Left lobe of liver (tissue), 2 donors: ENCODE measurements around the gene HSP90AA1. TPM values are rescaled to one million over a fixed set of nuclear protein-coding genes. Genes with fewer than 3 reads are reported as not detected.
"Not testable (repeated sequence)": the region's sequence is repeated elsewhere in the genome, so short reads cannot be mapped to it uniquely, and the experiment has no call there.

Source experiments
- ATAC-seq: fragments of 200-7000 bp; cut with Tn5 transposase; one replicate; pipeline ENCODE4 v1.9.1; 2020; ENCODE audit warnings: mild to moderate bottlenecking, moderate library complexity
- DNase-seq: peaks from one replicate; pipeline ENCODE4 v3.0.0-alpha.2; 2020; ENCODE audit warnings: low spot score
- total RNA-seq: library from RNA; stranded (reverse); gene quantifications from one replicate; pipeline ENCODE4 v1.2.1, GENCODE V29; 2021
- donor health status: DM: no; HTN: no; CAD: no; lungs with moderate emphysema.
- donor health status: DM: no; HTN: yes; CAD: no.

Gene HSP90AA1
- total RNA-seq, 1 donor from 2014 or later: 113 TPM

- DNase-seq: no peak
Measured at GRCh38 chr14:102074415-102074964, 12.4 kb downstream of the HSP90AA1 start.

GRCh38 chr14:102071283-102071998, 15.4 kb downstream of the HSP90AA1 start:
- DNase-seq (no peak), ATAC-seq (no peak)

More at GRCh38 chr14:102074415-102074964, 12.4 kb downstream of the HSP90AA1 start:
- ATAC-seq: no peak

GRCh38 chr14:102066041-102066451, 20.8 kb downstream of the HSP90AA1 start:
- ATAC-seq: no peak
- DNase-seq: no peak

- ATAC-seq, DNase-seq: not testable (repeated sequence)
Measured at GRCh38 chr14:102064590-102064989, 22.3 kb downstream of the HSP90AA1 start.

GRCh38 chr14:102063808-102064429, 22.9 kb downstream of the HSP90AA1 start:
- no peak for ATAC-seq
- no peak for DNase-seq

GRCh38 chr14:102063109-102063807, 23.6 kb downstream of the HSP90AA1 start:
- DNase-seq: peak; percentile 84
- ATAC-seq: peak; percentile 98

- ATAC-seq (no peak), DNase-seq (no peak)
Measured at GRCh38 chr14:102058961-102059360, 27.9 kb downstream of the HSP90AA1 start.

- ATAC-seq (no peak), DNase-seq (no peak)
Measured at GRCh38 chr14:102058146-102058545, 28.7 kb downstream of the HSP90AA1 start.

GRCh38 chr14:102057480-102058114, 29.2 kb downstream of the HSP90AA1 start:
- no peak for ATAC-seq
- no peak for DNase-seq

GRCh38 chr14:102056694-102057442, 30.0 kb downstream of the HSP90AA1 start:
- ATAC-seq: no peak
- DNase-seq: no peak

- ATAC-seq: peak; percentile 25
- DNase-seq: no peak
Measured at GRCh38 chr14:102055181-102055901, 31.5 kb downstream of the HSP90AA1 start.

GRCh38 chr14:102052522-102052921, 34.3 kb downstream of the HSP90AA1 start:
- no peak for ATAC-seq
- DNase-seq: no peak

- ATAC-seq: no peak
- DNase-seq: no peak
Measured at GRCh38 chr14:102050625-102051024, 36.2 kb downstream of the HSP90AA1 start.

GRCh38 chr14:102050026-102050405, 36.8 kb downstream of the HSP90AA1 start:
- DNase-seq (no peak), ATAC-seq (no peak)

GRCh38 chr14:102049258-102050025, 37.4 kb downstream of the HSP90AA1 start:
- DNase-seq: no peak
- ATAC-seq: no peak

GRCh38 chr14:102047808-102048540, 38.9 kb downstream of the HSP90AA1 start:
- ATAC-seq (no peak), DNase-seq (no peak)

- DNase-seq (peak; percentile 78), ATAC-seq (peak; percentile 97)
Measured at GRCh38 chr14:102046337-102047278, 40.2 kb downstream of the HSP90AA1 start.
